CD4-positive, alpha-beta T cell treated with Interleukin-17A for 1 hour (primary cell): ENCODE measurements around the gene TMEM259.

Experiments used
- DNase-seq: peaks from one replicate; pipeline ENCODE4 v3.0.0-alpha.2; 2020

The TMEM259 gene

DNA sequence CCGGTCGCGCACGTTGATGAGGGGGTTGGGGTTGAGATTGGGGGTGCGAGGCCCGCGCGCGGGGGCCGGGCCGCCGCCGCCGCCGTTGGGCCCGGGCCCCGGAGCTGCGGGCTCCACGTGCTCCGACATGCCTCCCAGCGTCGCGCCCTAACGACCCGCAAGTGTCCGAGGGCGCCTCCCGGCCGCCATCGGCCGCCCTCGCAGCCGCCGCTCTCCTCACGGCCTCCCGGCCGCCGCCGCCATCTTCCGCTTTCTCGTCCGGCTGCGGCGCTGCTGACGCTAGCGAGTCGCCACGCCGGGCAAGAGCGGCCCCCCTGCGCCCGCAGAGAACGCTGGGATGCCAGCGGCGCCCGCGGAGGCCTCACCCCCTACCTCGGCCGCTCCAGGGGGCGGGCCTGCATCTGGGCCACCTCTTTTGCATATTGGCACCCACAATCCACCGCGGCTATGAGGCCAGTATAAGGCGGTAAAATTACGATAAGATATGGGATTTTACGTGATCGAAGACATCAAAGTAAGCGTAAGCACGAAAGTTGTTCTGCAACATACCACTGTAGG is at the start of gene TMEM259:
Gene TMEM259 (minus strand): TSS at position 256 of the 558 bp plus-strand sequence. CDS start 127 bp downstream, at position 129.
- DNase-seq = peak; percentile 97

DNA sequence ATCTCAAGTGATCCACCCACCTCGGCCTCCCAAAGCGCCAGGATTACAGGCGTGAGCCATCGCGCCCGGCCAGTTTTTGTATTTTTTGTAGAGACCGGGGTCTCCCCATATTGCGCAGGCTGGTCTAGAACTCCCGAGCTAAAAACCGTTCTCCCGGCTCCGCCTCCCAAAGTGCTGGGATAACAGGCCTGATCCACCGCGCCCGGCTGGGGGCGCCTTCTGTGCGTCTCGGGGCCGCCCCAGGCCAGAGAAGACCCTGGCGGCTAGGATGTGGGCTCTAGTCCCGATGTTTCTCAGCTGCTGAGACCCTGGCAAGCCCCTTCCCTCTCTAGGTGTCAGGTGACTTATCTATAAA is 49.6 kb upstream of the TMEM259 start:
- DNase-seq = no peak

DNA sequence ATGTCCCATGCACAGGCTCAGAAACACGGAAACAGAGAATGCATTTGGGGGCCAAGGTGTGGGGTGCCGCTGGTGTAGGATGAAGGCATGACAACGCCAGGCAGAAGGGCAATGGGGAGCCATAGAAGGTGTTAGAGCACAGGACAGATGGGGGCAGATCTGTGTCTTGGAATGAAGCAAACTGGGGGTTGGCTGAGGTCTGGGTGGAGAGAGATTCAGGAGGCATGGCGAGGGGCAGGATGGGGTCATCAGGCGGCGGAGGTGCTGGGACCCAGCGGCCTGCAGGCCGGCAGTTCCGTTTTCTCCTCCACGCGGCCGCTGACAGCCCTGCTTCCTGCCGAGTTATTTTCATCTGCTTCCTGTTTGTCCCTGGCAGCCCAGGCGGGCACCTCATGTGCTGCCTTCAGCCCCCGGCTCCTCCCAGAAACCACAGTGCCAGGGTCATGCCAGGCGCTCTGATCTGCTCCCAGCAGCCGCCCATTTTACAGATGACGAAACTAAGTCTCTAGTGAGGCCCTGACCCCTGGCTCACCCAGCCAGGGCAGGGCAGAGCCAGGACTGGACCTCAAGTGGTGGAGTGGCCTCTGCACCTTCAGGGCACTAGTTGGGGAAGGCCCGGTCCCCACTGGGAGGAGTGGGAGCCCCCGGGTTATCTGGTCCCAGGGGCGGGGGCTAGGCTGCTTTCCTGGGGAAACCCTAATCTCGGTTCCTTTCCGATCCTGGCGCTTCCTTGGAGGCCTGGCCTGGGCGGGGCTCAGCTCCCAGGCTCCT is 48.3 kb upstream of the TMEM259 start:
- DNase-seq = peak; percentile 86

DNA sequence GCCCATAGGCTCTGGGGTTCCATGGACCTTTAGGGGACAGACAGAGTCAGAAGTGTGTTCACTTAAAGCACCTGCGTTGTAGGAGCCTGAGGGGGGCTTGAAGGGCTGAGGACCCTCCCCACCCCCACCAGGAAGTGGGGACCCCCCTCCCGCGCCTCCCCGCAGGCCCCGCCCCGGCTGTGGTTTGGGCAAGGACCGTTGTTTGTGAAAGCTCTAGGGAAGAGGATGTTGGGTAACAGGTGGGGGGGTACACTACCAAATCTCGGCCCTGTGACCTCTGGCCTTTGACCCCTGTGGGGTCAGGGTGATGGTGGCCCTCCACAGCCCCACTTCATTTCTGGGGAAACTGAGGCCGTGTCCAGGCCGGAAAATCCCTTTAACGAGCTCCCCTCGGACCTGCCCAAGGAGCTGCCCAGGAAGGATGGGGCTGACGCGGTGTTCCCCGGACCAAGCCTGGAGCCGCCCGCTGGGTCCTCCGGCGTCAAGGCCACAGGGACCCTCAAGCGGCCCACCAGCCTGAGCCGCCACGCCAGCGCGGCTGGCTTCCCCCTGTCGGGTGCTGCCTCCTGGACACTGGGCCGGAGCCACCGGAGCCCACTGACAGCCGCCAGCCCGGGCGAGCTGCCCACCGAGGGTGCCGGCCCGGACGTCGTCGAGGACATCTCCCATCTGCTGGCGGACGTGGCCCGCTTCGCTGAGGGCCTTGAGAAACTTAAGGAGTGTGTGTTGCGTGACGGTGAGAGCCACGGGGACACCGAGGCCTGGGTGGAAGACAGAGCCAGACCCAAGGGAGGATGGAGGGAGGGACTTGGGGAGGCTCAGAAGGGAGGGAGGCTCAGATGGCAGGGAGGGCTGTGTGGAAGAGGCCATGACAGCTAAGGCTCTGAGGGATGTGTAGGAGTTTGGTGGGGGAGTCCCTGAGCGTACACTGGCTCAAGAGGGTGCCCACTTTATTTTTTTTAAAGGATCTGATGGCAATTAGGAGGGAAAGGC is 47.4 kb upstream of the TMEM259 start:
- peak; percentile 83 for DNase-seq

DNA sequence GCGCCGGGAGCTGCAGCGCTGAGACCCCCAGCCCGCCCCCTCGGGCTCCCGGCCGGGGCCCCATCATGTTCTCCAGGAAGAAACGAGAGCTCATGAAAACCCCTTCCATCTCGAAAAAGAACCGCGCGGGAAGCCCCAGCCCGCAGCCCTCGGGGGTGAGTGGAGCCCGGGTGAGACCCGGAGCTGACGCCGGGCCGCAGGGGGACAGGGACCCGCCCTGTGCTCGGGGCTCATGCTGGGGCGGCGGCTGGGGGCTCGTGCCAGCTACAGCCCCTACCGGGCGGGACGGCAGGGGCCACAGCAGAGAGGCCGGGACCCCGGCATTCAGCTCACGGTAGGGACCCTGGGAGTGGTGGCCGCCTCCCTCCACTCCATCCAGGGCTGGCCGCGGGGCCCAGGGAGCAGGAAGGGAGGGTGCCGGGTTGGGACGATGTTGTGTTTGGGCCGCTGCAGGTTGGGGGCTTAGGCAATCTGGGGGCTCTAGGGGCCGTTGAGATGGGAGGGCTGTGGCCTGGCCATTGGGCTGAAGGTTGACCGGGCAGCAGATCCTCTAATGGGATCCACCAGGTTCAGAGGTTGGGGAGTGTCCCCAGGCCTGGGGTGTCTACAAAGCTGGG is 46.5 kb upstream of the TMEM259 start:
- DNase-seq = no peak

DNA sequence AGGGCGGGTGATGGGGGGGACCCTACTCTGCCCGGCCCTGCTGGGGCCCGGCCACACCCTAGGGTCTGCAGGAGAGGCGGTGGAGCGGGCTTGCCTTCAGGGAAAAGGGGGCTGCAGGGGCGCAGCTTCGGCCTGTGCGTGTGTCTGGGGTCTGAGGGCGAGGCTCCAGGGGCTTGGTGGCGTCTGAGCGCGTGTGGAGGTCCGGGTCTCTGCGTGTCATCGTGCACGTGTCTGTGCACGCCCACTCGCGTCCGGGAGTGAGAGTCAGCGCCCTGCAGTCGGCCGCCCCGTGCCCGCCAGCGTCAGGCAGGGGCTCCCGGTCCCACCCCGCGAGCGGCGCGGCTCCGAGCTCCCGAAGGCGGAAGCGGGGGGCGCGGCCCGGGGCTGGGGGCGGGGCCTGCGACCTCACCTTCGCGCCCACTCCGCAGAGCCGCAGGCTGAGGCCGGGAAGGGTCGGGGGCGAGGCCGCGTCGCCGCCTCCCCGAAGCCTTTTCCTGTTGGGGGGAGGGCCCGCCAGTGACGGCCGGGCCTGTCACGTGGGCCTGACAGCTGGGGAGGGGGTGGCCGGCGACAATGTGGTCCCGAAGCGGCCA is 45.9 kb upstream of the TMEM259 start, which contains the start of gene ARHGAP45:
Gene ARHGAP45 (plus strand): TSS at position 420 of the 593 bp plus-strand sequence. CDS start 239 bp downstream, outside the sequence.
- peak; percentile 89 for DNase-seq

DNA sequence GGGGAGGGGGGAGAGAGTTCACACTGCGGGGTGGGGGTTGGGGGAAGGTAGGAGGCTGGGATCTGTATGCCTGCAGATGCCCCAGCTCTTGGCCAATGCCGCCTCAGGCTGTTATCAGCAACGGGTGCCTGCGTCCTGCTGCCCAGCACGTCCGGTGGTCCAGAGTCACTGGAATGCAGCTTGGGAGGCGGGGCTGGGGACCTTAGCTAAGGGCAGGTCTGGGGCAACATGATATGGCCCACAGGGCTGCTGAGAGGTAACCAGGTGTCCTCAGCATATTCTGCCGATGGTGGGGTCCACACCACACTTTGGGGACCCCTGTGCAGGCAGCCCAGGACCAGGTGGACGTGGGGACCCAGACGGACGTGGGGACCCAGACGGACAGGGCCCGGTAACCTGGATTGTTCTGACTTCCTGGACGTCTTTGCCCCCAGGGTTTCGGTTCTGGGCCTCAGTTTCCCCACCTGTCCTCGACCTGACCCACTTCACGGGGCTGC is 45.4 kb upstream of the TMEM259 start:
- no peak for DNase-seq

DNA sequence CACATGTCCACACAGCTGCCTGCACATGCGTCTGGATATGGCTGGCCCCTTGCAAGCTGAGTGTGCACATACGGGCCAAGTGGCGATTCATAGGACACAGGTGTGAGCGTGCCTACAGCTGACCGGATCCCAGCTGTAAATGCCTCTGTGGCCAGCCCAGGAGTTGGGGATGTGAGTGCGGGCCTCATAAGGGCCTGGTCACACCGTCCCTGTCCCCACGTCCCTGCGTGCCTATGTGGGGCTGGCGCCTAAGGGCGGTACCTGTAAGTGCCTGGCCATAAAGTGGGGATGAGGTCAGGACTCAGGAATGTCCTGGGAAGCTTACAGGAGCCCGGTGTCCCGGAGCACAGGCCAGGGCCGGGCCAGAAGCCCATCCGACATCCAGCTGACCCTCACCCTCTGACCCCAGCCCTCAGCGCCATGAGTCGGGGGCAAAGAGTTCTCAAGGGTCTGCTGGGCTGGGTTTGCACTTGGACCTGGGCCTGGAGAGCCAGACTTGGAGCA is 44.7 kb upstream of the TMEM259 start:
- no peak for DNase-seq

DNA sequence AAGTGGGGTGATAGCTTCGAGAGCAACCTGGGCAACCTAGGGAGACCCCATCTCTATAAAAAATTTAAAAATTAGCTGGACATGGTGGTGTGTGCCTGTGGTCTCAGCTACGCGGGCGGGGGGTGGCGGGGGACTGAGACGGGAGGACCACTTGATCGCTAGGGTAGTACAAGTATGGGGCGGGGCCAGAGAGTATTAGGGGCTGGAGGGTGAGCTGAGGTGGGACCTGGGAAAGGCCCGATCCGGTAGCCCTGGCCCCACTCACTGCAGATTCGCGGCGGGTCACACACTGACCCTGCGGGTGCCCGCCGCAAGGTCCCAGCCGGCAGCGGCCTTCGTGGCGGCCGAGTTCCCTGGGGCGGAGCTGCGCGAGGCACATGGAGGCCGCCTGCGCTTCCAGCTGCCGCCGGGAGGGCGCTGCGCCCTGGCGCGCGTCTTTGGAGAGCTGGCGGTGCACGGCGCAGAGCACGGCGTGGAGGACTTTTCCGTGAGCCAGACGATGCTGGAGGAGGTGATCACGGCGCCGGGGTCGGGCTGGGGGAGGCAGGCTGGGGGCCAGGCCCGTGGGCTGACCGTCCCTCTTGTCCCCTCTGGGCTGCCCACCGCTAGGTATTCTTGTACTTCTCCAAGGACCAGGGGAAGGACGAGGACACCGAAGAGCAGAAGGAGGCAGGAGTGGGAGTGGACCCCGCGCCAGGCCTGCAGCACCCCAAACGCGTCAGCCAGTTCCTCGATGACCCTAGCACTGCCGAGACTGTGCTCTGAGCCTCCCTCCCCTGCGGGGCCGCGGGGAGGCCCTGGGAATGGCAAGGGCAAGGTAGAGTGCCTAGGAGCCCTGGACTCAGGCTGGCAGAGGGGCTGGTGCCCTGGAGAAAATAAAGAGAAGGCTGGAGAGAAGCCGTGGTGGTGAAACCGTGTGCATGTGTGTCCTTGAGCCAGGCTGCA is 44.0 kb upstream of the TMEM259 start:
- peak; percentile 71 for DNase-seq

DNA sequence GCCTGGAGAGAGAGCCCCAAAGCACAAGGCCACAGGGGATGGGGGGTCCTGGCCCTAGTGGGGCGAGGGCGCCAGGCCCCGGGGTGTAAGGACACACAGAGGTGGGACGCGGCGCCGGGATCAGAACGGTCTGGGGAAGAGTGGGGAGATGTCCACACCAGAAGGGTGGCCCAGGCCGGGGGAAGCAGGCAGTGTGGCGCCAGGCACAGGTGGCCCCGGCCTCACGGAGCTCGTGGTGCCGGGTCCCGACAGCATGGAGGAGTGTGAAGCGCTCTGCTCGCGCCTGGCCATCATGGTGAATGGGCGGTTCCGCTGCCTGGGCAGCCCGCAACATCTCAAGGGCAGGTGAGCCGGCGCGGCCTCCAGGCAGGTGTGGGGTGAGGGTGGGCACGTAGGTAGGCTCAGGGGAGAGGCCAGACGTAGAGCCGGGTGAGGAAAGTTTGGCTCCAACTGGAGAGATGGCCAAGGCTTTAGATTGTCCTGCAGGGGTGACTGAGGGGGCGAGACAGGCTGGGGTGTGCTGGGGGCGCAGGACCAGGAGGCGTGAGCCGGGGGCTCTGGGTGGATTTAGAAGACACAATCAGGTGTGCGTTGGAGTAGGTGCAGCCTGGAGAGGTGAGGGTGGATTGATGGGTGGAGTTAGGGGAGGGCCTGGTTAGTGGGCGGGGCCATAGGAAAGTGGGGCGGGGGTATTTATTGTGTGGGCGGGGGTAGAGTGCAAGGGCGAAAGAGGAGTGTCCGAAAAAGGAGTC is 43.2 kb upstream of the TMEM259 start:
- no peak for DNase-seq

DNA sequence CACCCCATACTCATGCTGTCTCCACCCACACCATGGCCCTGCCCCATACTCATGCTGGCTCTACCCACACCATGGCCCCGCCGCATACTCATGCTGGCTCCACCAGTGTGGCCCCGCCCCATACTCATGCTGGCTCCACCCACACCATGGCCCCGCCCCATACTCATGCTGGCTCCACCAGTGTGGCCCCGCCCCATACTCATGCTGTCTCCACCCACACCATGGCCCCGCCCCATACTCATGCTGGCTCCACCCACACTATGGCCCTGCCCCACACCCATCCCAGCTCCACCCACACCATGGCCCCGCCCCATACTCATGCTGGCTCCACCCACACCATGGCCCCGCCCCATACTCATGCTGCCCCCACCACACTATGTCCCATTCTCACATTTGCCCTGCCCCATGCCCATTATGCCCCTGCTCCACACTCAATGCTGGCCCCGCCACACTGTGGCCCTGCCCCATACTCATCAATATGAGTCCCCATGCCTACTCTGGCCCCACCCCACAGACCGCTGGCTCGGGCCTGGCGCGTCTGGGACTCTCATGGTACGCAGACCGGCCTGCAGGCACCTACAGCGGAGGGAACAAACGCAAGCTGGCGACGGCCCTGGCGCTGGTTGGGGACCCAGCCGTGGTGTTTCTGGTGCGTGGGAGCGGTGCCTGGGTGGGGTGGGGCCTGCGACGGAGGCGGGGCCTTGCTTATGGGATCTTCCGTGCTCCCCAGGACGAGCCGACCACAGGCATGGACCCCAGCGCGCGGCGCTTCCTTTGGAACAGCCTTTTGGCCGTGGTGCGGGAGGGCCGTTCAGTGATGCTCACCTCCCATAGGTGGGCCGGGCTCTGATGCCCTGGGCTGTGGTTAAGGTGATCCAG is 42.3 kb upstream of the TMEM259 start:
- peak; percentile 81 for DNase-seq

DNA sequence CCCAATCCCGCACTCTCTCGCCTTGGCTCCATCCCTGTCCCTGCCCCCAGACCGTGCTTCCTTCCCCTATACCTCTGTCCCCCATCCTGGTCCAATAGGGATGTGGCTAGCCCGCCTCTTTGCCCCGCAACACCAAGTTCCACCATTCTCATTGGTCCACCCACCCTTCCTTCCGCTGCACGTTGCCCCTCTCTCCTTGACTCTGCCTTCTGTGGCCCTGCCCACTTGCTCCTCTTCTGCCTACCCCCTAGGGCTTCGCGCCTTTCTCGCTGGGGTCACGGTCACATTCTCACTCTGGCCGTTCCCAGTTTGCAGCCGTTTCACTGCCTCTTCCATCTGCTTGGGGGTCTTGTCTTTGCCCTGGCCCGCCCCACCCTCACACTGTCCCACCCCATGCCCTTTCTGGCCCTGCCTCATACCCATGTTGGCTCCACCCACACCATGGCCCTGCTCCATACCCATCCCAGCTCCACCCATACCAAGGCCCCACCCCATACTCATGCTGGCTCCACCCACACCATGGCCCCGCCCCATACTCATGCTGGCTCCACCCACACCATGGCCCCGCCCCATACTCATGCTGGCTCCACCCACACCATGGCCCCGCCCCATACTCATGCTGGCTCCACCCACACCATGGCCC is 41.6 kb upstream of the TMEM259 start:
- no peak for DNase-seq

DNA sequence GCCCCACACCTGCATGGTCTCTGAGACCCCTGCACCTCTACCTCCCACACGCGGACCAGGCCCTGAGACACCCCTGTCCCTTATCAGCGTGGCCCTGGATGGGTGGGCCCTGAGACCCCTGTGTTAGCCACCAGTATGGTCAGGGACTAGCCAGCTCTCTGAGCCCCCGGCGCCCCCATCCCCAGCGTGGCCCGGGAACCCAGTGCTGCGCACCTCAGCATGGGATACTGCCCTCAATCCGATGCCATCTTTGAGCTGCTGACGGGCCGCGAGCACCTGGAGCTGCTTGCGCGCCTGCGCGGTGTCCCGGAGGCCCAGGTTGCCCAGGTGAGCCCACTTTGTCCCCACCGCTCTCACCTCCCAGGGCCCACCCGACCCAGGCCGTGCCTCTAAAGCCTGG is 41.1 kb upstream of the TMEM259 start:
- no peak for DNase-seq

DNA sequence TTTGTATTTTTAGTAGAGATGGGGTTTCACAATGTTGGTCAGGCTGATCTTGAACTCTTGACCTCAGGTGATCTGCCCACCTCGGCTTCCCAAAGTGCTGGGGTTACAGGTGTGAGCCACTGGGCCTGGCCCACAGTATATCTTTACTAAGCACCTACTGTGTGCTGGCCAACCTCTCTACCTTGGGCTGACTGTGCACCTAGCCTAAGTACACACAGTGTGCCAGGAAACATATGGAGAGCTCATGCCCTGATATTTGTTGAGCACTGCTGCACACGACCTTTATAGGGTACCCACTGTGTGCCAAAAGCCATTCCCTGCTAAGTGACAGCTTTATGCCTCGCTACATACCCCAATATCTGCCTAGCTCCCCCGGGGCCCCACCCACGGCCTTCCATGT is 39.8 kb upstream of the TMEM259 start:
- no peak for DNase-seq

DNA sequence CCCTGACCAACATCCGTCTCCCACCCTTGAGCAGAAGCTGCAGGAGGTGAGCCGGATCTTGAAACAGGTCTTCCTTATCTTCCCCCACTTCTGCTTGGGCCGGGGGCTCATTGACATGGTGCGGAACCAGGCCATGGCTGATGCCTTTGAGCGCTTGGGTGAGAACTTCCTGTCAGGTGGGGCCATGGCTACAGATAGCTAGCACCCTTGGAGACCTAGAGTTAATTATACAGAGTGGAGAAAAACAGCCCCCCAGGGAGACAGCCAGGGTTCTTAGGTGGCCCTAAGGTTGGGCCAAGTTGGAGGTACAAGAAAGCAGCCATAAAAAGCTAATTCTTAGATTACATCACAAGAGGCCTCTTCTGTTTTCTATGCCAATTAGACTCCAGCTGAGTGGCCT is 37.2 kb upstream of the TMEM259 start:
- DNase-seq = no peak

DNA sequence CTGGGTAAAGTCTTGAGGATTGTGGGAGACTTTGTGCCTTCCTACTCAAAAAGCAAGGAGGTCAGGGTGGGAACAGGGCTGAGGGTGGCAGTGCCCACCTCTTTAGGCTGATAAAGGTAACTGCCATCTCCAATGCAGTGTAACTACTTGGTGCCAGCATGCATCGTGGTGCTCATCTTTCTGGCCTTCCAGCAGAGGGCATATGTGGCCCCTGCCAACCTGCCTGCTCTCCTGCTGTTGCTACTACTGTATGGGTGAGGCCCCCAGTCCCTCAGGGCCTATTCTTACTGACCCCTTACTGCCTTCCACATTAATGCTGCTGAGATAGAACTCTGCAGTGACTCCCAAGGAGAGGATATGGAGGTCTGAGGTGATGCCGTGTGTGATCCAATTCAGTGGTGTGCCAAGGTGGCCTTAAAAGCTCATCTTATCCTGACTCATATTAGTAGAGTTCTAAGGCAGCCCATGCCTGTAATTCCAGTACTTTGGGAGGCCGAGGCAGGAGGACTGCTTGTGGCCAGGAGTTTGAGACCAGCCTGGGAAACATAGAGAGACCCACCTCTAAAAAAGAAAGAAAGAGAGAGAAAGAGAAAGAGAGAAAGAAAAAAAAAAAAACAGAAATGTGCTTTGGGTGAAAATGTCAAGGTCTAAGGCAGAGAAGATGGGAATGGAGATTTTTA is 36.4 kb upstream of the TMEM259 start:
- DNase-seq = peak; percentile 76

DNA sequence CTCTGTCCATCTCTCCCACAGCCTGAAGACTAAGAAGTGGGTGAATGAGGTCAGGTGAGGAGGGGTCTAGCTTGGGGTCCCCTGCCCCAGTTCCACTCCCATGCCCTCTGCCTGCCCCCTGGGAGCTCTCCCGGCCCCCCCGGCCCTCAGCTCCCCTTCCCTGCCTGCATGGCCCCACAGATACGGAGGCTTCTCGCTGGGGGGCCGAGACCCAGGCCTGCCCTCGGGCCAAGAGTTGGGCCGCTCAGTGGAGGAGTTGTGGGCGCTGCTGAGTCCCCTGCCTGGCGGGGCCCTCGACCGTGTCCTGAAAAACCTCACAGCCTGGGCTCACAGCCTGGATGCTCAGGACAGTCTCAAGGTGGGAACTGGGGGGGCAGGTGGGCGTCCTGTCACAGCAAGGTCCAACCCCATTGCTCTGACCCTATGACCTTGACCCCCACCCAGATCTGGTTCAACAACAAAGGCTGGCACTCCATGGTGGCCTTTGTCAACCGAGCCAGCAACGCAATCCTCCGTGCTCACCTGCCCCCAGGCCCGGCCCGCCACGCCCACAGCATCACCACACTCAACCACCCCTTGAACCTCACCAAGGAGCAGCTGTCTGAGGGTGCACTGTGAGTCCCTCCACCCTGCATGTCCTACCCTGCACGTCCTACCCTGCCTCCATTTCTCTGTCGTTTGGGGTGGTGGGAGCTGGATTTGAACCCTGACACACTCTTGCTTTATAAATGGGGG is 35.1 kb upstream of the TMEM259 start:
- DNase-seq = no peak
